ENCODE data around the gene UNC5B.
"Not testable (repeated sequence)": the region's sequence is repeated elsewhere in the genome, so short reads cannot be mapped to it uniquely, and the experiment has no call there.

Gene UNC5B

DNA sequence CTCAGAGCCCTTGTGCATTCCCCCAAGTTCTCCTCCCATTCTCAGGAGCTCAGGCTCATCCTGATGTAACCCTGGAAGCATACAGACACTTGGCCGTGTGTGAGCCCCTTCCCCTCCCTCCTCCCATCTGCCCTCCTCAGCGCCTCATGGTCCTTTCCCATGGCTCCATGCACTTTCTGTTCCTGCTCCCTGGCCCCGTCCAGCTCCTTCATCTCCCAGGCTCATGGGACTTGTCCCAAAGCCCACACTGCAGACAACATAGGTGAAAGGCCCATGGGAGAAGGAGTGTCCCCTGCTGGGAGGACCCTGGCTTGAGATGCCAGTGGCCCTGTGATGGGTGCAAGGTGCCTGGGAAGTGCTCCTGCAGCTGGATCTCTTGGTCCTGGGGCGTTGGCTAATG, 82.5 kb downstream of the UNC5B start:
- Histone ChIP-seq H3K9me3 (no peaks in the 10 kb centered on the region), H3K4me1 (peaks cover 0 to 14% (median 4%) of the 10 kb centered on the region in 4 donors), H3K4me3 (no peak overlapping the region), H3K27ac (no peak overlapping the region), H3K27me3 (no peaks in the 10 kb centered on the region), H3K36me3 (peaks cover 0 to 63% (median 41%) of the 10 kb centered on the region in 3 donors)
- TF ChIP-seq, protein P1, sequence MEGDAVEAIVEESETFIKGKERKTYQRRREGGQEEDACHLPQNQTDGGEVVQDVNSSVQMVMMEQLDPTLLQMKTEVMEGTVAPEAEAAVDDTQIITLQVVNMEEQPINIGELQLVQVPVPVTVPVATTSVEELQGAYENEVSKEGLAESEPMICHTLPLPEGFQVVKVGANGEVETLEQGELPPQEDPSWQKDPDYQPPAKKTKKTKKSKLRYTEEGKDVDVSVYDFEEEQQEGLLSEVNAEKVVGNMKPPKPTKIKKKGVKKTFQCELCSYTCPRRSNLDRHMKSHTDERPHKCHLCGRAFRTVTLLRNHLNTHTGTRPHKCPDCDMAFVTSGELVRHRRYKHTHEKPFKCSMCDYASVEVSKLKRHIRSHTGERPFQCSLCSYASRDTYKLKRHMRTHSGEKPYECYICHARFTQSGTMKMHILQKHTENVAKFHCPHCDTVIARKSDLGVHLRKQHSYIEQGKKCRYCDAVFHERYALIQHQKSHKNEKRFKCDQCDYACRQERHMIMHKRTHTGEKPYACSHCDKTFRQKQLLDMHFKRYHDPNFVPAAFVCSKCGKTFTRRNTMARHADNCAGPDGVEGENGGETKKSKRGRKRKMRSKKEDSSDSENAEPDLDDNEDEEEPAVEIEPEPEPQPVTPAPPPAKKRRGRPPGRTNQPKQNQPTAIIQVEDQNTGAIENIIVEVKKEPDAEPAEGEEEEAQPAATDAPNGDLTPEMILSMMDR (IDR thresholded peaks at IDR 0.05), result no peak
- no peak for DNase-seq
- intact Hi-C loops (cut with DNase I; ENCODE audit: low total_unique reads), result no loop called here

DNA sequence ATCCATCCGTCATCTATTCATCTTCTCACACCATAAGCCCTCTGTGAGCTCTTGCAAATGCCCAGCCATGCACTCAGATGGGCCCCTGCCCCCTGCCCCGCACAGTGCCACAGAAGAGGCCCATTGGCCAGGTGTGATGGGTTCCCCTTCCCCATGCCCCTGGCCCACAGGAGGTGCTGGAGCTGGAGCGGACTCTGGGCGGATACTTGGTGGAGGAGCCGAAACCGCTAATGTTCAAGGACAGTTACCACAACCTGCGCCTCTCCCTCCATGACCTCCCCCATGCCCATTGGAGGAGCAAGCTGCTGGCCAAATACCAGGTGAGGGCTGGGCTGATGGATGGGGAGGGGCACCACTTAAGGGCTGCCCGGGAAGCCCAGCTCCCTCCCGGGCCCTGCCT, 83.3 kb downstream of the UNC5B start:
- intact Hi-C loops (cut with DNase I; ENCODE audit: low total_unique reads), result no loop called here
- Histone ChIP-seq H3K4me1 (peaks cover 0 to 14% (median 4%) of the 10 kb centered on the region in 4 donors), H3K4me3 (no peak overlapping the region), H3K27ac (no peak overlapping the region), H3K36me3 (peaks cover 0 to 55% (median 41%) of the 10 kb centered on the region in 3 donors), H3K9me3 (no peaks in the 10 kb centered on the region), H3K27me3 (no peaks in the 10 kb centered on the region)
- DNase-seq, result no peak
- TF ChIP-seq, protein P1 (IDR thresholded peaks at IDR 0.05), result no peak

DNA sequence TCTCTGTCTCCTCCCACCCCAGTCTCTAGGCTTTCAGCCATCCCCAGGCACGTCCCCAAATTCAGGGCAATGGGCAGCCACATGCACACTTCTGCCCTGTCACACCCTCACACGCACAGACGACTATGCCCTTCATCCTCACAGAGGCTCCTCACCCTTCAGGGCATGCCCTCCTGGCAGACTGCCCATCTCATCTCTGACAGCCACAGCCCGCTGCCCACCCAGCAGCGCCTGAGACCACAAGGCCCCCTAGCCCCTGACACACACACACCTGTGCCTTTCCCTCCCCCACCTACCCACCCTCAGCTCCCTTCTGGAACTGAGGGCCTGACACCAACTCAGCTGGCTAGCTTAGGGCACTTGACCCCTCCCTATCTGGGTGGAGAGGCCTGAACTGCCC, 83.7 kb downstream of the UNC5B start:
- peaks cover 0 to 54% (median 41%) of the 10 kb centered on the region in 3 donors for H3K36me3 ChIP-seq
- peaks cover 0 to 14% (median 4%) of the 10 kb centered on the region in 4 donors for H3K4me1 ChIP-seq
- H3K27ac ChIP-seq, result no peak overlapping the region
- DNase-seq, result no peak
- TF ChIP-seq, protein P1 (IDR thresholded peaks at IDR 0.05), result no peak
- H3K27me3 ChIP-seq, result no peaks in the 10 kb centered on the region
- intact Hi-C loops (cut with DNase I; ENCODE audit: low total_unique reads), result no loop called here
- no peaks in the 10 kb centered on the region for H3K9me3 ChIP-seq
- no peak overlapping the region for H3K4me3 ChIP-seq

DNA sequence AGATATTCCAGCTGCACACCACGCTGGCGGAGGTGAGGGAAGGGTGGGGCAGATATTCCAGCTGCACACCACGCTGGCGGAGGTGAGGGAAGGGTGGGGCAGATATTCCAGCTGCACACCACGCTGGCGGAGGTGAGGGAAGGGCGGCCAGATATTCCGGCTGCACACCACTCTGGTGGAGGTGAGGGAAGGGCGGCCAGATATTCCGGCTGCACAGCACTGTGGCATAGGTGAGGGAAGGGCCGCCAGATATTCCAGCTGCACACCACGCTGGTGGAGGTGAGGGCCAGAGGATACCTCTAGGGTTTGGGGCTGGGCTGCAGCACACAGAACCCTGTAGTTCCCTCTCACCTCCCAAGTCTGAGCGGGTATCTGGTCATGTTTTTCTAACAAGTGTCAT, 84.4 kb downstream of the UNC5B start:
- H3K27ac ChIP-seq; DNase-seq; H3K4me3 ChIP-seq; H3K27me3 ChIP-seq; H3K9me3 ChIP-seq; intact Hi-C loops (cut with DNase I; ENCODE audit: low total_unique reads): not testable (repeated sequence)
- H3K36me3 ChIP-seq, result peaks cover 0 to 53% (median 35%) of the 10 kb centered on the region in 3 donors
- peaks cover 0 to 14% (median 4%) of the 10 kb centered on the region in 4 donors for H3K4me1 ChIP-seq

DNA sequence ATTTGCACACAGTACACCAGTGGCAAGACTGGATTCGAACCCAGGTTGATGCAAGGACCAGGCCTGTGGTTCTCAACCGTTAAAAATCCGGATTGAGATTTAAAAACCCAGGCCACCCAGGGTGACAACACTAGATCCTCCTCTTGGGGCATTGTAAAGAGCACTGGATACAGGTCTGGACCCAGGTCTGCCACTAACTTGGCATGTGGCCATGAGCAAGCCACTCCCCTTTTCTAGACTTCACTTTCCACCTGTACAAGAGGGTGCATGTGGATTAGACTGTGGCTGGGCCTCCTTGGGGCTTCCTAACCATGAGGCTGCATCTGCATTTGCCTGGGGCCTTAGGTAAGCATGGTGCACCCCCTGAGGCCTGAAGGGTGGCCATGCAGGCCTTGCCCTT, 85.0 kb downstream of the UNC5B start:
- no peaks in the 10 kb centered on the region for H3K27me3 ChIP-seq
- TF ChIP-seq, protein P1 (IDR thresholded peaks at IDR 0.05), result no peak
- intact Hi-C loops (cut with DNase I; ENCODE audit: low total_unique reads), result no loop called here
- H3K4me1 ChIP-seq, result peaks cover 0 to 14% (median 4%) of the 10 kb centered on the region in 4 donors
- H3K27ac ChIP-seq, result no peak overlapping the region
- DNase-seq, result no peak
- no peaks in the 10 kb centered on the region for H3K9me3 ChIP-seq
- no peak overlapping the region for H3K4me3 ChIP-seq
- H3K36me3 ChIP-seq, result peaks cover 0 to 48% (median 31%) of the 10 kb centered on the region in 3 donors

DNA sequence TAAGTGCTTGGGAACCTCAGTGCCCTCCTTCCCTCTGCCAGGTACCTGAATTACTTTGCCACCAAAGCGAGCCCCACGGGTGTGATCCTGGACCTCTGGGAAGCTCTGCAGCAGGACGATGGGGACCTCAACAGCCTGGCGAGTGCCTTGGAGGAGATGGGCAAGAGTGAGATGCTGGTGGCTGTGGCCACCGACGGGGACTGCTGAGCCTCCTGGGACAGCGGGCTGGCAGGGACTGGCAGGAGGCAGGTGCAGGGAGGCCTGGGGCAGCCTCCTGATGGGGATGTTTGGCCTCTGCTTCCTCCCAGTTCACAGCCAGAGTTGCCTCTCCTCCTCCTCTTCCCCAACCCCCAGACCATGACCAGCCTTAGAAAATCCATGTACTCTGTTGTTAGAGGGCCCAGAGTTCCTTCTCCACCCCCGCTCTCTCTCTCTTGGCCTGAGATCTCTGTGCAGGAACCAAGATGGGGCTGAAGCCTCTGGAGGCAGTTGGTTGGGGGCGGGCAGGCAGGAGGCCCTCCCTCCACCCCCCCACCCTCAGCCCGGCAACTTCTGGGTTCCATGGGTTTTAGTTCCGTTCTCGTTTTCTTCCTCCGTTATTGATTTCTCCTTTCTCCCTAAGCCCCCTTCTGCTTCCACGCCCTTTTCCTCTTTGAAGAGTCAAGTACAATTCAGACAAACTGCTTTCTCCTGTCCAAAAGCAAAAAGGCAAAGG, 86.9 kb downstream of the UNC5B start:
- Histone ChIP-seq H3K36me3 (peaks cover 0 to 35% (median 17%) of the 10 kb centered on the region in 3 donors), H3K4me1 (peaks cover 0 to 2% (median 0%) of the 10 kb centered on the region in 4 donors), H3K27ac (no peak overlapping the region), H3K27me3 (no peaks in the 10 kb centered on the region), H3K9me3 (no peaks in the 10 kb centered on the region), H3K4me3 (no peak overlapping the region)
- TF ChIP-seq, protein P1 (IDR thresholded peaks at IDR 0.05), result no peak
- intact Hi-C loops (cut with DNase I; ENCODE audit: low total_unique reads), result no loop called here
- DNase-seq, result no peak

Measured in tibial artery (tissue), 4 donors.